Neural crest cell (in vitro differentiated cells): ENCODE data around the gene TRAPPC12. TPM values are rescaled to one million over a fixed set of nuclear protein-coding genes. Genes with fewer than 3 reads are reported as not detected.
A peak's percentile ranks its signal among the peaks of the same experiment; 100 is the strongest.

ENCODE experiments used
- DNase-seq: peaks from one replicate; pipeline ENCODE4 v3.0.0; 2021; ENCODE audit warnings: low read depth, mixed read lengths, low spot score
- H3K27ac Mint-ChIP-seq: one replicate; pipeline ENCODE4 v1.8.0; 2021; ENCODE audit warnings: mild to moderate bottlenecking, mixed read lengths; ENCODE audit not compliant: unreplicated experiment
- H3K27me3 Mint-ChIP-seq: 2 replicates; pipeline ENCODE4 v1.8.0; 2021; ENCODE audit warnings: low read depth, mild to moderate bottlenecking, mixed read lengths
- H3K36me3 Mint-ChIP-seq: 2 replicates; pipeline ENCODE4 v1.8.0; 2021; ENCODE audit warnings: low read depth, mild to moderate bottlenecking, mixed read lengths
- H3K4me1 Mint-ChIP-seq: 2 replicates; pipeline ENCODE4 v1.8.0; 2021; ENCODE audit warnings: mixed read lengths
- H3K4me3 Mint-ChIP-seq: one replicate; pipeline ENCODE4 v1.8.0; 2021; ENCODE audit warnings: mild to moderate bottlenecking, mixed read lengths
- H3K9me3 Mint-ChIP-seq: 2 replicates; pipeline ENCODE4 v1.8.0; 2021; ENCODE audit warnings: mixed read lengths
- total RNA-seq: library from RNA; stranded (reverse); gene quantifications from 2 replicates; pipeline ENCODE4 v1.2.1, GENCODE V29; 2021
- TF ChIP-seq, protein P1 (sequence below): fragments of 200-600 bp; sonication (generic); conservative IDR thresholded peaks from 2 replicates; pipeline ENCODE4 v1.5.0; 2021; ENCODE audit warnings: antibody characterized with exemption, mild to moderate bottlenecking

TRAPPC12 gene
- total RNA-seq, 1 donor from 2014 or later: 96.9 TPM

DNA sequence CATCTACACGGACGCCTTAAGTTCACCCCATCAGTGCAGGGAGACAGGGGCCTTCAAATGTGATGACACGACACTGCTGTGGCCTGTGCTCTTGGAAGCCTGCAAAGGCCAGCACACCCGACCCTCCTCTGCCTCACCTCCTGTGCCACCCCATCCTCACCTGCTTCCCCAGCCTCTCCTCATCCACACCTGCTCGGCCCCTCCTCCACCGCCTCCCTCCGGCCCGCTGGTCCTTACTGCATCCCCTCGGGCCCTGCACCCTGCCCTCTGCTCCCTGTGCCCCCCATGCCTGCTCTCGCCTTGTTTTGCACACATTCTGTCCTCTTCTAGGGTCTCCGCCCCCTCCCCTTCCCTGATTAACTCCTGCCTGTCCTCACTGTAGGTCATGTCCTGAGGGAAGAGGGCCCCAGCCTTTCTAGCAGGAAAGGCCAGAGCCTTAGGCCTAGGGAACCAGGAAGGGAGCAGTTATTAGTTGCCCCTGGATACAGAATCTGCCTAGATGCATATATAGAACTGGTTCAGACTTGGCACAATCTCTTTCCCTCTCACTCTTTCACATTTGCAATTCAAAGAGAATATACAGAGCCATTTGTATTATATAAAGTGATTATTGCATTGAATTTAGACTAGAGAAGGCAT lies 39.4 kb downstream of the TRAPPC12 start:
- H3K27ac Mint-ChIP-seq: peak overlapping the region; percentile 83
- no peaks in the 10 kb centered on the region for H3K4me1 Mint-ChIP-seq
- H3K9me3 Mint-ChIP-seq: no peaks in the 10 kb centered on the region
- TF ChIP-seq, protein P1, sequence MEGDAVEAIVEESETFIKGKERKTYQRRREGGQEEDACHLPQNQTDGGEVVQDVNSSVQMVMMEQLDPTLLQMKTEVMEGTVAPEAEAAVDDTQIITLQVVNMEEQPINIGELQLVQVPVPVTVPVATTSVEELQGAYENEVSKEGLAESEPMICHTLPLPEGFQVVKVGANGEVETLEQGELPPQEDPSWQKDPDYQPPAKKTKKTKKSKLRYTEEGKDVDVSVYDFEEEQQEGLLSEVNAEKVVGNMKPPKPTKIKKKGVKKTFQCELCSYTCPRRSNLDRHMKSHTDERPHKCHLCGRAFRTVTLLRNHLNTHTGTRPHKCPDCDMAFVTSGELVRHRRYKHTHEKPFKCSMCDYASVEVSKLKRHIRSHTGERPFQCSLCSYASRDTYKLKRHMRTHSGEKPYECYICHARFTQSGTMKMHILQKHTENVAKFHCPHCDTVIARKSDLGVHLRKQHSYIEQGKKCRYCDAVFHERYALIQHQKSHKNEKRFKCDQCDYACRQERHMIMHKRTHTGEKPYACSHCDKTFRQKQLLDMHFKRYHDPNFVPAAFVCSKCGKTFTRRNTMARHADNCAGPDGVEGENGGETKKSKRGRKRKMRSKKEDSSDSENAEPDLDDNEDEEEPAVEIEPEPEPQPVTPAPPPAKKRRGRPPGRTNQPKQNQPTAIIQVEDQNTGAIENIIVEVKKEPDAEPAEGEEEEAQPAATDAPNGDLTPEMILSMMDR: no peak
- H3K4me3 Mint-ChIP-seq: no peak overlapping the region
- peaks cover 12% of the 10 kb centered on the region for H3K36me3 Mint-ChIP-seq
- H3K27me3 Mint-ChIP-seq: no peaks in the 10 kb centered on the region
- no peak for DNase-seq

DNA sequence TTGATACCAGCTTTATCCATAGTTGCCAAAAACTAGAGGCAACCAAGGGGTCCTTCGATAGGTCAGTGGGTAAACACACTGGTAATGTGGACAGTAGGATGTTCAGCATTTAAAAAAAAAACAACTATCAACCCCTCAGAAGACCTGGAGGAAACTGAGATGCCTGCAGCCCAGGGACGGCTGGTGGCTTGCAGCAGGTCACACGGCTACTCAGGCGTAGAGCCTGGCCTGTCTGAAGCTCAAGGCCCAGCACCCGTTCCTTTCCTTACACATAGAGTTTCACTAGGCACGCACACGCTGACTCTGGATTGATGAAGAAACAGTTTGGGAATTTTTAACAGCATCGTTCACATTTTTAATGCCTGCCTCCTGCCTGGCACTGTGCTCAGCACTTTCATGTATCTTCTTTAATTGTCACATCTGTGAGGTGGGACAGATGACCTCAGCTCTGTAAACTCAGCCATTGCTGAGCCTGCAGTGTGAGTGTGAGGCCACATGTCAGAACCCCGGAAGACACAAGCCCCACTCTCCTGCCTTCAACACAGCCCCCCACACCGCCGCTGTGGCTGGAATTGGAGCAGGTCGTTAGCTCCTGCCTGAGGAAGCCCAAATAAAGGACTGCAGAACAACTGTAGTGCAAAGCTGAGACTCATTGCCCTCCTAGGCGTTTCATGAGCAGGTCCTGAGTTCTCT lies 40.7 kb downstream of the TRAPPC12 start:
- Mint-ChIP-seq H3K4me3 (no peak overlapping the region), H3K27me3 (no peaks in the 10 kb centered on the region), H3K4me1 (no peaks in the 10 kb centered on the region), H3K9me3 (no peaks in the 10 kb centered on the region), H3K27ac (peak overlapping the region; percentile 40), H3K36me3 (peaks cover 12% of the 10 kb centered on the region)
- TF ChIP-seq, protein P1: no peak
- no peak for DNase-seq

DNA sequence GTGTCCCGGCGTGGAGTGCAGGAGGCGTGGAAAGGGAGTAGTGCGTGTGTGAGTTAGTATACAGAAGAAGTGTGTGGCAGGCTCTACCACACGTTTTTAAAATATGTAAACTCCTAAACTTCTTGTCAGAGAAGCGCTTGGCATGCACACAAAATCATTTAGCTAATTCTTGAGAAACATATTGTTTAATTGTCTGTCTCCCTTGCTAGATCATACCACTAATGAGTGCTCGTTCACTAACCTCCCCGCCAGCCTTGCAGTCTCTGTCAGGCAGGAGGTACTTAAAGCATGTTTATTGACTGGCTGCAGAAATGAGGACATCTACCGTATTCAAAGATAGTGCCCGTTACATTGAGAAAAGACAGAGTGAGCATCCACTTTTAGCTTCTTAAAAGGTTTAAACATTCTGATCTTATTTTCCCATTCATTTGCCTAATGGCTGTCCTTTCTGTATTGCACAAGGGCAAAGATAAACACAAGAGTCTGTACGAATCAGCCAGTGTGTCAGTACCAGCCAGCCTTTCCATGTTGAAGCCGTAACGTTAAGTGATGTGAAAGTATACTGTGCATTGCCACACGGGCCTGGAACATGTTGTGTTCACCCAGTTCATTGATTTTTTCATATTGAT lies 41.4 kb downstream of the TRAPPC12 start:
- DNase-seq: no peak
- Mint-ChIP-seq H3K4me1 (no peaks in the 10 kb centered on the region), H3K27me3 (no peaks in the 10 kb centered on the region), H3K36me3 (peaks cover 12% of the 10 kb centered on the region), H3K4me3 (no peak overlapping the region), H3K9me3 (no peaks in the 10 kb centered on the region), H3K27ac (peak overlapping the region; percentile 6)
- TF ChIP-seq, protein P1: no peak

DNA sequence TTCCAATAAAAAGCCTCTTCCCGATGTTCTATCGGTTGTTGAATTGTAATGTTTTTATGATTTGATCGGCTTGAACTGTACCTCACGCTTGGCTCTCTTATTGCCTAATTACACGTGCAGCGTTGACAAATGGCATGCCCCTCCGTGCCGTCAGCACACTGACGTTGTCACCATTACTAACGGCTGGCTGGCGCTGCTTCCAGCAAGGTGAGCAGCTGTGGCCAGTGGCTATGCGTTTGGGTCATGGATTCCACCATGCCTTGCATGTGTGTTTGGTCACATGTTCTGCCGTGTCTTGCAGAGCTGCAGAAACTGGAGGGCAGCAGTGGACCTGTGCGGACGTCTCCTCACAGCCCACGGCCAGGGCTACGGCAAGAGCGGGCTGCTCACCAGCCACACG lies 42.1 kb downstream of the TRAPPC12 start:
- H3K36me3 Mint-ChIP-seq: peaks cover 12% of the 10 kb centered on the region
- no peaks in the 10 kb centered on the region for H3K9me3 Mint-ChIP-seq
- H3K27me3 Mint-ChIP-seq: no peaks in the 10 kb centered on the region
- H3K4me1 Mint-ChIP-seq: no peaks in the 10 kb centered on the region
- TF ChIP-seq, protein P1: no peak
- H3K27ac Mint-ChIP-seq: no peak overlapping the region
- no peak overlapping the region for H3K4me3 Mint-ChIP-seq
- DNase-seq: no peak

DNA sequence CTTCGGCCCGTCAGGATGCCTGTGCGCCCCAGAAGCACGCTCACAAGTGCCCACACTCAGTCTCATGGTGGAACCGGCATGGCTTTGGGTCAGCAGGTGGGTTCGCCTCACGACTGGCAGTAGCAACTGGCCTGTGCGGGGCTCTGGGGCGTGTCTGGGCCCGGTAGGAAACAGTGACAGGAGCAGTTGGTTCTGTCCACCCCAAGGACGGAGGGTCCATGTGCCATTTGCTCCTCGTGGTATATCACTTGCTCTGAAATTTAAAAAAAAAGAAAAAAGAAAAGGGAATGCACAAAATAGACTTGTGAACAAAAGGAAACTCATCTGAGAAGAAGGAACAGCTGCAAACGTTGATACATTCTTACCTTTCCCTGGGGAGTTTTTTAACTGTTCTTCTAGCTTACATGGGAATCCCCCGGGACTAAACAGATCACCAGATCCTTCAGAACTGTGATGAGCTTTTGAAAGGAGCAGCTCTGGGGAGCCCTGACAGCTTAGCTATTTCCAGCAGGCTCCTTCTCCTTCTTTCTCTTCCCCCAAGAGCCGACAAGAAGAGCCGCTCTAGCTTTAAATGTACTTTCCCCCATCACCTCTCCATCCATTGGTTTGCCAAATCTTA lies 42.8 kb downstream of the TRAPPC12 start:
- peaks cover 10% of the 10 kb centered on the region for H3K36me3 Mint-ChIP-seq
- H3K27me3 Mint-ChIP-seq: no peaks in the 10 kb centered on the region
- no peak overlapping the region for H3K27ac Mint-ChIP-seq
- no peak for DNase-seq
- H3K9me3 Mint-ChIP-seq: no peaks in the 10 kb centered on the region
- H3K4me3 Mint-ChIP-seq: no peak overlapping the region
- TF ChIP-seq, protein P1: no peak
- no peaks in the 10 kb centered on the region for H3K4me1 Mint-ChIP-seq
